Endodermal cell (in vitro differentiated cells): Measurements from ENCODE around the gene IPP. TPM values are rescaled to one million over a fixed set of nuclear protein-coding genes. Genes with fewer than 3 reads are reported as not detected.

Experiments
- DNase-seq: peaks from one replicate; pipeline ENCODE4 v3.0.0-alpha.2; 2017
- H3K27ac ChIP-seq: 2 replicates; pipeline ENCODE4 v1.5.1; 2013; ENCODE audit warnings: mild to moderate bottlenecking, low read depth, low read length, moderate library complexity
- H3K27me3 ChIP-seq: 2 replicates; pipeline ENCODE4 v1.6.1; 2013; ENCODE audit warnings: mild to moderate bottlenecking, low read length, moderate library complexity; ENCODE audit not compliant: insufficient read depth, control insufficient read depth, poor library complexity, severe bottlenecking
- H3K36me3 ChIP-seq: 2 replicates; pipeline ENCODE4 v1.7.0; 2013; ENCODE audit warnings: mild to moderate bottlenecking, low read length, moderate library complexity; ENCODE audit not compliant: control insufficient read depth, insufficient read depth
- H3K4me1 ChIP-seq: one replicate; pipeline ENCODE4 v1.7.0; 2013; ENCODE audit warnings: low read length; ENCODE audit not compliant: control insufficient read depth, insufficient read depth
- H3K4me3 ChIP-seq: 2 replicates; pipeline ENCODE4 v1.5.1; 2013; ENCODE audit warnings: mild to moderate bottlenecking, low read length, moderate library complexity
- H3K9ac ChIP-seq: 2 replicates; pipeline ENCODE4 v1.6.1; 2013; ENCODE audit warnings: mild to moderate bottlenecking, low read length, moderate library complexity; ENCODE audit not compliant: poor library complexity, severe bottlenecking; ENCODE audit errors: extremely low read depth
- H3K9me3 ChIP-seq: 2 replicates; pipeline ENCODE4 v1.6.1; 2013; ENCODE audit warnings: mild to moderate bottlenecking, low read length, moderate library complexity; ENCODE audit not compliant: control insufficient read depth
- H3K27ac Mint-ChIP-seq: 2 replicates; pipeline ENCODE4 v1.8.0; 2020; ENCODE audit warnings: mixed read lengths
- H3K27me3 Mint-ChIP-seq: 2 replicates; pipeline ENCODE4 v1.8.0; 2021; ENCODE audit warnings: mild to moderate bottlenecking, mixed read lengths; ENCODE audit not compliant: insufficient read depth
- H3K36me3 Mint-ChIP-seq: 2 replicates; pipeline ENCODE4 v1.8.0; 2020; ENCODE audit warnings: low read depth, mixed read lengths
- H3K4me1 Mint-ChIP-seq: 2 replicates; pipeline ENCODE4 v1.8.0; 2020; ENCODE audit warnings: mixed read lengths
- H3K4me3 Mint-ChIP-seq: 2 replicates; pipeline ENCODE4 v1.8.0; 2020; ENCODE audit warnings: mild to moderate bottlenecking, moderate library complexity, mixed read lengths
- H3K9me3 Mint-ChIP-seq: 2 replicates; pipeline ENCODE4 v1.8.0; 2020; ENCODE audit warnings: mild to moderate bottlenecking, mixed read lengths
- CTCF ChIP-seq: fragments of 200-600 bp; sonication (generic); conservative IDR thresholded peaks from 2 replicates; pipeline ENCODE4 v1.5.0; 2021; ENCODE audit warnings: antibody characterized with exemption, mild to moderate bottlenecking
- WGBS, 2 experiments: methylation state at CpG; one replicate each; pipeline versions ENCODE4 v1.1.5 to v1.1.7; 2013; ENCODE audit warnings: missing lambda C conversion rate in 2 of 2, mixed read lengths in 1 of 2; ENCODE audit not compliant: insufficient coverage in 1 of 2, insufficient read length in 1 of 2; 5-methylcytosine and 5-hydroxymethylcytosine counted together
- total RNA-seq, 2 donors: library from RNA; stranded (reverse); fragmentation: NEBNext Ultra II Directional in 1 of 2; extraction: Animal tissue kit (Norgen Biotek cat#: 25700) in 1 of 2; gene quantifications; 2 replicates in 1 of 2; 3 replicates in 1 of 2; pipeline ENCODE4 v1.2.1, GENCODE V29; 2021

The IPP gene
- total RNA-seq, 2 donors from 2014 or later = 14.9 to 18.6 TPM

- peak within 1 kb of the TSS; percentile 93 for H3K4me3 Mint-ChIP-seq
- 4 to 8% methylated on average over 10 to 24 of the region's 24 CpGs for WGBS, 2 experiments
- peaks cover 21% of the 10 kb centered on the region for H3K36me3 ChIP-seq
- H3K9me3 Mint-ChIP-seq = no peaks in the 10 kb centered on the region
- H3K4me3 ChIP-seq = peak within 1 kb of the TSS; percentile 99
- no peaks in the 10 kb centered on the region for H3K9me3 ChIP-seq
- no peaks in the 10 kb centered on the region for H3K27me3 Mint-ChIP-seq
- no peaks in the 10 kb centered on the region for H3K27me3 ChIP-seq
- H3K27ac Mint-ChIP-seq = peak within 1 kb of the TSS; percentile 99
- peaks cover 24% of the 10 kb centered on the region for H3K36me3 Mint-ChIP-seq
- no peaks in the 10 kb centered on the region for H3K4me1 ChIP-seq
- peak within 1 kb of the TSS; percentile 99 for H3K9ac ChIP-seq
- H3K4me1 Mint-ChIP-seq = peaks cover 17% of the 10 kb centered on the region
- peak within 1 kb of the TSS; percentile 90 for H3K27ac ChIP-seq
- peak; percentile 62 for TF ChIP-seq CTCF
- DNase-seq = peak; percentile 91
Measured at GRCh38 chr1:45687754-45688740, 62.4 kb downstream of the IPP start, which contains the start of gene TMEM69. TSS of gene TMEM69 (plus strand) at chr1:45688181. CDS start at chr1:45691069, 2,888 bp downstream.

- peaks cover 18% of the 10 kb centered on the region for H3K36me3 Mint-ChIP-seq
- no peak for TF ChIP-seq CTCF
- 2 to 5% methylated on average over 23 to 44 of the region's 44 CpGs for WGBS, 2 experiments
- Histone ChIP-seq H3K9ac (peak overlapping the region; percentile 99), H3K36me3 (peaks cover 12% of the 10 kb centered on the region), H3K27me3 (no peaks in the 10 kb centered on the region), H3K4me3 (peak overlapping the region; percentile 99), H3K9me3 (no peaks in the 10 kb centered on the region), H3K4me1 (peaks cover 3% of the 10 kb centered on the region), H3K27ac (peak overlapping the region; percentile 90)
- peak overlapping the region; percentile 99 for H3K27ac Mint-ChIP-seq
- H3K4me3 Mint-ChIP-seq = peak overlapping the region; percentile 93
- peak; percentile 98 for DNase-seq
- H3K4me1 Mint-ChIP-seq = peaks cover 24% of the 10 kb centered on the region
- H3K9me3 Mint-ChIP-seq = no peaks in the 10 kb centered on the region
- no peaks in the 10 kb centered on the region for H3K27me3 Mint-ChIP-seq
Measured at GRCh38 chr1:45687014-45687753, 63.3 kb downstream of the IPP start.

- no peaks in the 10 kb centered on the region for H3K27me3 ChIP-seq
- Mint-ChIP-seq H3K4me3 (peak within 1 kb of the TSS; percentile 93), H3K4me1 (peaks cover 30% of the 10 kb centered on the region), H3K27me3 (no peaks in the 10 kb centered on the region), H3K9me3 (no peaks in the 10 kb centered on the region), H3K27ac (peak within 1 kb of the TSS; percentile 99), H3K36me3 (peaks cover 13% of the 10 kb centered on the region)
- H3K9ac ChIP-seq = peak within 1 kb of the TSS; percentile 99
- no peak for TF ChIP-seq CTCF
- peak within 1 kb of the TSS; percentile 99 for H3K4me3 ChIP-seq
- peak; percentile 99 for DNase-seq
- H3K36me3 ChIP-seq = peaks cover 10% of the 10 kb centered on the region
- H3K27ac ChIP-seq = peak within 1 kb of the TSS; percentile 93
- WGBS, 2 experiments = 0% methylated on average over 10 to 50 of the region's 52 CpGs
- H3K4me1 ChIP-seq = peaks cover 4% of the 10 kb centered on the region
- H3K9me3 ChIP-seq = no peaks in the 10 kb centered on the region
Measured at GRCh38 chr1:45686288-45687013, 64.0 kb downstream of the IPP start, which contains the start of gene GPBP1L1. TSS of gene GPBP1L1 (minus strand) at chr1:45686533. CDS start at chr1:45659087, 27,446 bp downstream.
